HG03139 (cell line): ENCODE data around the gene ZNF839.
"Not testable (repeated sequence)": the region's sequence is repeated elsewhere in the genome, so short reads cannot be mapped to it uniquely, and the experiment has no call there.

Experiments
- ATAC-seq: cut with Tn5 transposase; IDR thresholded peaks from one replicate; pipeline ENCODE4 v1.9.1; 2021; ENCODE audit not compliant: unreplicated experiment

The ZNF839 gene

GRCh38 chr14:102319351-102320032 is at the start of gene ZNF839:
TSS of gene ZNF839 (plus strand) at chr14:102319746. CDS start at chr14:102319766, 20 bp downstream.
- ATAC-seq = peak; percentile 47

GRCh38 chr14:102272392-102272791 is 47.2 kb upstream of the ZNF839 start:
- ATAC-seq = no peak

- ATAC-seq = no peak
Observed at GRCh38 chr14:102275866-102276265, 43.7 kb upstream of the ZNF839 start.

GRCh38 chr14:102277874-102278630 is 41.5 kb upstream of the ZNF839 start:
- no peak for ATAC-seq

GRCh38 chr14:102278631-102278935 is 41.0 kb upstream of the ZNF839 start:
- no peak for ATAC-seq

GRCh38 chr14:102279282-102279681 is 40.3 kb upstream of the ZNF839 start:
- ATAC-seq = no peak

- ATAC-seq = no peak
Observed at GRCh38 chr14:102279688-102280348, 39.7 kb upstream of the ZNF839 start.

GRCh38 chr14:102280376-102280962 is 39.1 kb upstream of the ZNF839 start:
- no peak for ATAC-seq

- no peak for ATAC-seq
Observed at GRCh38 chr14:102282751-102283465, 36.6 kb upstream of the ZNF839 start.

- no peak for ATAC-seq
Observed at GRCh38 chr14:102283631-102284129, 35.9 kb upstream of the ZNF839 start.

GRCh38 chr14:102285106-102285505 is 34.4 kb upstream of the ZNF839 start:
- no peak for ATAC-seq

- ATAC-seq = no peak
Observed at GRCh38 chr14:102288139-102288538, 31.4 kb upstream of the ZNF839 start.

- no peak for ATAC-seq
Observed at GRCh38 chr14:102292441-102292840, 27.1 kb upstream of the ZNF839 start.

GRCh38 chr14:102293781-102294180 is 25.8 kb upstream of the ZNF839 start:
- ATAC-seq = no peak

GRCh38 chr14:102295270-102295669 is 24.3 kb upstream of the ZNF839 start:
- ATAC-seq = no peak

- no peak for ATAC-seq
Observed at GRCh38 chr14:102297436-102298170, 21.9 kb upstream of the ZNF839 start.

GRCh38 chr14:102298303-102299070 is 21.1 kb upstream of the ZNF839 start:
- ATAC-seq = not testable (repeated sequence)

GRCh38 chr14:102303664-102304063 is 15.9 kb upstream of the ZNF839 start:
- ATAC-seq = no peak
